Stimulated activated naive CD4-positive, alpha-beta T cell (primary cell): ENCODE measurements around the gene GYPC.
"Not testable (repeated sequence)": the region's sequence is repeated elsewhere in the genome, so short reads cannot be mapped to it uniquely, and the experiment has no call there.

Source experiments
- DNase-seq, 6 experiments: peaks; one replicate each; lab custom pipeline; 2025; lab: John Stamatoyannopoulos, UW

The GYPC gene

GRCh38 chr2:126668254-126668653 is 12.3 kb downstream of the GYPC start:
- DNase-seq = no peak

GRCh38 chr2:126669772-126670171 is 13.8 kb downstream of the GYPC start:
- DNase-seq = no peak

- no peak for DNase-seq
Measured at GRCh38 chr2:126671488-126671887, 15.5 kb downstream of the GYPC start.

GRCh38 chr2:126672980-126673605 is 17.1 kb downstream of the GYPC start:
- DNase-seq = no peak

GRCh38 chr2:126674075-126674744 is 18.3 kb downstream of the GYPC start:
- no peak for DNase-seq

- DNase-seq = no peak
Measured at GRCh38 chr2:126675637-126676036, 19.7 kb downstream of the GYPC start.

GRCh38 chr2:126676221-126677175 is 20.5 kb downstream of the GYPC start:
- DNase-seq = no peak

- no peak for DNase-seq
Measured at GRCh38 chr2:126677176-126677538, 21.2 kb downstream of the GYPC start.

GRCh38 chr2:126678269-126679065 is 22.5 kb downstream of the GYPC start:
- no peak for DNase-seq

- DNase-seq = no peak
Measured at GRCh38 chr2:126679094-126679713, 23.2 kb downstream of the GYPC start.

GRCh38 chr2:126681505-126681904 is 25.5 kb downstream of the GYPC start:
- no peak for DNase-seq

- DNase-seq = no peak
Measured at GRCh38 chr2:126685629-126686028, 29.7 kb downstream of the GYPC start.

GRCh38 chr2:126686286-126686685 is 30.3 kb downstream of the GYPC start:
- no peak for DNase-seq

- DNase-seq = no peak
Measured at GRCh38 chr2:126686841-126687485, 31.0 kb downstream of the GYPC start.

- no peak for DNase-seq
Measured at GRCh38 chr2:126687503-126687902, 31.5 kb downstream of the GYPC start.

- not testable (repeated sequence) for DNase-seq
Measured at GRCh38 chr2:126688594-126688993, 32.6 kb downstream of the GYPC start.

GRCh38 chr2:126692241-126692640 is 36.3 kb downstream of the GYPC start:
- DNase-seq = not testable (repeated sequence)

- not testable (repeated sequence) for DNase-seq
Measured at GRCh38 chr2:126692934-126693592, 37.1 kb downstream of the GYPC start.

GRCh38 chr2:126696644-126697520 is 40.9 kb downstream of the GYPC start:
- no peak for DNase-seq
